ENCODE data around the gene LUM.
A peak's percentile ranks its signal among the peaks of the same experiment; 100 is the strongest.

LUM gene

GRCh38 chr12:91111366-91112325 is at the start of gene LUM:
Gene LUM, minus strand, starts transcription at chr12:91111494. Its CDS starts 2,515 bp downstream, at chr12:91108979.
- H3K36me3 ChIP-seq, result no peaks in the 10 kb centered on the region
- H3K27ac ChIP-seq, result peak within 1 kb of the TSS; percentile 14 to 24
- intact Hi-C loops (cut with DNase I; ENCODE audit: low total_unique reads), result no loop called here
- no peaks in the 10 kb centered on the region for H3K27me3 ChIP-seq
- H3K4me1 ChIP-seq, result peaks cover 0 to 4% (median 0%) of the 10 kb centered on the region in 4 donors
- TF ChIP-seq CTCF (IDR thresholded peaks at IDR 0.05), result no peak
- no peaks in the 10 kb centered on the region for H3K9me3 ChIP-seq
- H3K4me3 ChIP-seq, result peak within 1 kb of the TSS; percentile 25 to 34
- DNase-seq, result peak in 1 of 2 donors; percentile 52

- Histone ChIP-seq H3K27ac (no peak overlapping the region), H3K4me3 (no peak overlapping the region), H3K4me1 (no peaks in the 10 kb centered on the region), H3K36me3 (peaks cover 0 to 4% (median 0%) of the 10 kb centered on the region in 3 donors), H3K9me3 (no peaks in the 10 kb centered on the region), H3K27me3 (no peaks in the 10 kb centered on the region)
- TF ChIP-seq CTCF (IDR thresholded peaks at IDR 0.05), result no peak
- intact Hi-C loops (cut with DNase I; ENCODE audit: low total_unique reads), result no loop called here
- no peak for DNase-seq
Observed at GRCh38 chr12:91161009-91161408, 49.7 kb upstream of the LUM start.

- H3K36me3 ChIP-seq, result peaks cover 0 to 4% (median 0%) of the 10 kb centered on the region in 3 donors
- H3K27me3 ChIP-seq, result no peaks in the 10 kb centered on the region
- DNase-seq, result no peak
- H3K9me3 ChIP-seq, result no peaks in the 10 kb centered on the region
- H3K4me3 ChIP-seq, result no peak overlapping the region
- H3K27ac ChIP-seq, result no peak overlapping the region
- H3K4me1 ChIP-seq, result no peaks in the 10 kb centered on the region
- TF ChIP-seq CTCF (IDR thresholded peaks at IDR 0.05), result no peak
- intact Hi-C loops (cut with DNase I; ENCODE audit: low total_unique reads), result no loop called here
Observed at GRCh38 chr12:91155990-91156389, 44.7 kb upstream of the LUM start.

- Histone ChIP-seq H3K4me1 (no peaks in the 10 kb centered on the region), H3K4me3 (no peak overlapping the region), H3K9me3 (no peaks in the 10 kb centered on the region), H3K27me3 (no peaks in the 10 kb centered on the region), H3K36me3 (peaks cover 0 to 4% (median 0%) of the 10 kb centered on the region in 3 donors), H3K27ac (no peak overlapping the region)
- no peak for TF ChIP-seq CTCF (IDR thresholded peaks at IDR 0.05)
- DNase-seq, result no peak
- intact Hi-C loops (cut with DNase I; ENCODE audit: low total_unique reads), result no loop called here
Observed at GRCh38 chr12:91154131-91154530, 42.8 kb upstream of the LUM start.

- H3K27ac ChIP-seq, result no peak overlapping the region
- H3K36me3 ChIP-seq, result no peaks in the 10 kb centered on the region
- no peak for DNase-seq
- H3K4me3 ChIP-seq, result no peak overlapping the region
- no peaks in the 10 kb centered on the region for H3K9me3 ChIP-seq
- intact Hi-C loops (cut with DNase I; ENCODE audit: low total_unique reads), result no loop called here
- no peak for TF ChIP-seq CTCF (IDR thresholded peaks at IDR 0.05)
- peaks cover 0 to 35% (median 8%) of the 10 kb centered on the region in 4 donors for H3K4me1 ChIP-seq
- H3K27me3 ChIP-seq, result no peaks in the 10 kb centered on the region
Observed at GRCh38 chr12:91144053-91144452, 32.8 kb upstream of the LUM start.
